ENCODE data around the gene LENG1.
"Not testable (repeated sequence)": the region's sequence is repeated elsewhere in the genome, so short reads cannot be mapped to it uniquely, and the experiment has no call there.

LENG1 gene

GRCh38 chr19:54201980-54202379 lies 42.5 kb upstream of the LENG1 start:
- Histone ChIP-seq H3K9me3 (ENCODE audit: control insufficient read depth, low read length) (no peaks in the 10 kb centered on the region), H3K27ac (no peak overlapping the region)

GRCh38 chr19:54201172-54201701 lies 41.7 kb upstream of the LENG1 start:
- TF ChIP-seq, protein P1, sequence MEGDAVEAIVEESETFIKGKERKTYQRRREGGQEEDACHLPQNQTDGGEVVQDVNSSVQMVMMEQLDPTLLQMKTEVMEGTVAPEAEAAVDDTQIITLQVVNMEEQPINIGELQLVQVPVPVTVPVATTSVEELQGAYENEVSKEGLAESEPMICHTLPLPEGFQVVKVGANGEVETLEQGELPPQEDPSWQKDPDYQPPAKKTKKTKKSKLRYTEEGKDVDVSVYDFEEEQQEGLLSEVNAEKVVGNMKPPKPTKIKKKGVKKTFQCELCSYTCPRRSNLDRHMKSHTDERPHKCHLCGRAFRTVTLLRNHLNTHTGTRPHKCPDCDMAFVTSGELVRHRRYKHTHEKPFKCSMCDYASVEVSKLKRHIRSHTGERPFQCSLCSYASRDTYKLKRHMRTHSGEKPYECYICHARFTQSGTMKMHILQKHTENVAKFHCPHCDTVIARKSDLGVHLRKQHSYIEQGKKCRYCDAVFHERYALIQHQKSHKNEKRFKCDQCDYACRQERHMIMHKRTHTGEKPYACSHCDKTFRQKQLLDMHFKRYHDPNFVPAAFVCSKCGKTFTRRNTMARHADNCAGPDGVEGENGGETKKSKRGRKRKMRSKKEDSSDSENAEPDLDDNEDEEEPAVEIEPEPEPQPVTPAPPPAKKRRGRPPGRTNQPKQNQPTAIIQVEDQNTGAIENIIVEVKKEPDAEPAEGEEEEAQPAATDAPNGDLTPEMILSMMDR (IDR thresholded peaks at IDR 0.05) = no peak
- Histone ChIP-seq H3K9me3 (ENCODE audit: control insufficient read depth, low read length) (no peaks in the 10 kb centered on the region), H3K79me2 (peaks cover 42% of the 10 kb centered on the region), H3K9ac (peak overlapping the region; percentile 21), H3K36me3 (ENCODE audit: control insufficient read depth, insufficient read depth, low read length) (no peaks in the 10 kb centered on the region), H2AFZ (peak overlapping the region; percentile 93), H3K4me2 (ENCODE audit: low read length) (peak overlapping the region; percentile 77), H3K27me3 (ENCODE audit: control insufficient read depth, insufficient read depth, low read length) (no peaks in the 10 kb centered on the region), H3K27ac (peak overlapping the region; percentile 95), H3K4me3 (ENCODE audit: low read depth, low read length) (peak overlapping the region; percentile 74), H3K4me1 (peaks cover 13% of the 10 kb centered on the region)

More at GRCh38 chr19:54201980-54202379, 42.5 kb upstream of the LENG1 start:
- Histone ChIP-seq H3K79me2 (peaks cover 45% of the 10 kb centered on the region), H3K9ac (no peak overlapping the region), H2AFZ (no peak overlapping the region), H3K36me3 (ENCODE audit: control insufficient read depth, insufficient read depth, low read length) (no peaks in the 10 kb centered on the region), H3K27me3 (ENCODE audit: control insufficient read depth, insufficient read depth, low read length) (no peaks in the 10 kb centered on the region), H3K4me3 (ENCODE audit: low read depth, low read length) (peak overlapping the region; percentile 74), H3K4me2 (ENCODE audit: low read length) (peak overlapping the region; percentile 77), H3K4me1 (peaks cover 13% of the 10 kb centered on the region)
- TF ChIP-seq, protein P1 (IDR thresholded peaks at IDR 0.05) = no peak

- H3K27me3 ChIP-seq (ENCODE audit: control insufficient read depth, insufficient read depth, low read length) = no peaks in the 10 kb centered on the region
- no peak overlapping the region for H3K4me3 ChIP-seq (ENCODE audit: low read depth, low read length)
- no peak overlapping the region for H3K9ac ChIP-seq
- H3K36me3 ChIP-seq (ENCODE audit: control insufficient read depth, insufficient read depth, low read length) = no peaks in the 10 kb centered on the region
- no peaks in the 10 kb centered on the region for H3K9me3 ChIP-seq (ENCODE audit: control insufficient read depth, low read length)
- no peak overlapping the region for H2AFZ ChIP-seq
- no peak overlapping the region for H3K4me2 ChIP-seq (ENCODE audit: low read length)
- H3K79me2 ChIP-seq = peaks cover 32% of the 10 kb centered on the region
- no peak overlapping the region for H3K27ac ChIP-seq
- TF ChIP-seq, protein P1 (IDR thresholded peaks at IDR 0.05) = no peak
- peaks cover 6% of the 10 kb centered on the region for H3K4me1 ChIP-seq
Observed at GRCh38 chr19:54199401-54199800, 39.9 kb upstream of the LENG1 start.

- Histone ChIP-seq H2AFZ (no peak overlapping the region), H3K9me3 (ENCODE audit: control insufficient read depth, low read length) (no peaks in the 10 kb centered on the region), H3K4me1 (peaks cover 5% of the 10 kb centered on the region), H3K36me3 (ENCODE audit: control insufficient read depth, insufficient read depth, low read length) (no peaks in the 10 kb centered on the region), H3K27me3 (ENCODE audit: control insufficient read depth, insufficient read depth, low read length) (no peaks in the 10 kb centered on the region), H3K79me2 (peaks cover 14% of the 10 kb centered on the region), H3K4me3 (ENCODE audit: low read depth, low read length) (no peak overlapping the region), H3K4me2 (ENCODE audit: low read length) (no peak overlapping the region), H3K9ac (no peak overlapping the region), H3K27ac (no peak overlapping the region)
- TF ChIP-seq, protein P1 (IDR thresholded peaks at IDR 0.05) = no peak
Observed at GRCh38 chr19:54197121-54197520, 37.6 kb upstream of the LENG1 start.

- no peaks in the 10 kb centered on the region for H3K36me3 ChIP-seq (ENCODE audit: control insufficient read depth, insufficient read depth, low read length)
- H3K9me3 ChIP-seq (ENCODE audit: control insufficient read depth, low read length) = no peaks in the 10 kb centered on the region
- H3K4me3 ChIP-seq (ENCODE audit: low read depth, low read length) = no peak overlapping the region
- no peak overlapping the region for H2AFZ ChIP-seq
- peaks cover 8% of the 10 kb centered on the region for H3K79me2 ChIP-seq
- no peaks in the 10 kb centered on the region for H3K27me3 ChIP-seq (ENCODE audit: control insufficient read depth, insufficient read depth, low read length)
- no peak overlapping the region for H3K9ac ChIP-seq
- H3K27ac ChIP-seq = no peak overlapping the region
- TF ChIP-seq, protein P1 (IDR thresholded peaks at IDR 0.05) = no peak
- peaks cover 5% of the 10 kb centered on the region for H3K4me1 ChIP-seq
- no peak overlapping the region for H3K4me2 ChIP-seq (ENCODE audit: low read length)
Observed at GRCh38 chr19:54196536-54196935, 37.0 kb upstream of the LENG1 start.

- not testable (repeated sequence) for H3K9me3 ChIP-seq (ENCODE audit: control insufficient read depth, low read length); H3K27me3 ChIP-seq (ENCODE audit: control insufficient read depth, insufficient read depth, low read length); H3K9ac ChIP-seq; H3K4me1 ChIP-seq; H3K4me2 ChIP-seq (ENCODE audit: low read length); H2AFZ ChIP-seq; H3K4me3 ChIP-seq (ENCODE audit: low read depth, low read length); H3K36me3 ChIP-seq (ENCODE audit: control insufficient read depth, insufficient read depth, low read length); H3K27ac ChIP-seq; H3K79me2 ChIP-seq
Observed at GRCh38 chr19:54194463-54194862, 34.9 kb upstream of the LENG1 start.
